Chondrocyte (in vitro differentiated cells): ENCODE measurements around the gene TBC1D26. TPM values are rescaled to one million over a fixed set of nuclear protein-coding genes. Genes with fewer than 3 reads are reported as not detected.
"Not testable (repeated sequence)": the region's sequence is repeated elsewhere in the genome, so short reads cannot be mapped to it uniquely, and the experiment has no call there.

Experiments
- DNase-seq: peaks from one replicate; pipeline ENCODE4 v3.0.0; 2021; ENCODE audit warnings: mixed read lengths, low spot score
- H3K27ac Mint-ChIP-seq: one replicate; pipeline ENCODE4 v1.8.0; 2021; ENCODE audit warnings: mild to moderate bottlenecking, moderate library complexity, mixed read lengths; ENCODE audit not compliant: unreplicated experiment
- H3K27me3 Mint-ChIP-seq: 2 replicates; pipeline ENCODE4 v1.8.0; 2021; ENCODE audit warnings: low read depth, mixed read lengths
- H3K36me3 Mint-ChIP-seq: 2 replicates; pipeline ENCODE4 v1.8.0; 2021; ENCODE audit warnings: low read depth, mixed read lengths
- H3K4me1 Mint-ChIP-seq: 2 replicates; pipeline ENCODE4 v1.8.0; 2021; ENCODE audit warnings: low read depth, mild to moderate bottlenecking, mixed read lengths
- H3K4me3 Mint-ChIP-seq: one replicate; pipeline ENCODE4 v1.8.0; 2021; ENCODE audit warnings: mild to moderate bottlenecking, moderate library complexity, mixed read lengths; ENCODE audit not compliant: unreplicated experiment
- H3K9me3 Mint-ChIP-seq: 2 replicates; pipeline ENCODE4 v1.8.0; 2021; ENCODE audit warnings: low read depth, mixed read lengths
- long read RNA-seq: library from polyadenylated mRNA; stranded (forward); transcript quantifications from one replicate; pipeline ENCODE4 v2.0.0, GENCODE V29; 2021
- total RNA-seq: library from RNA; stranded (reverse); gene quantifications from 3 replicates; pipeline ENCODE4 v1.2.1, GENCODE V29; 2021
- TF ChIP-seq, protein P1 (sequence below): fragments of 200-600 bp; sonication (generic); IDR thresholded peaks from 2 replicates; pipeline ENCODE4 v1.5.0; 2021; ENCODE audit warnings: antibody characterized with exemption, mild to moderate bottlenecking, moderate library complexity

The TBC1D26 gene
- total RNA-seq: 0.28 to 1.1 TPM in 2 of 3 replicates, not detected in the other
- long read RNA-seq: 0 reads

DNA sequence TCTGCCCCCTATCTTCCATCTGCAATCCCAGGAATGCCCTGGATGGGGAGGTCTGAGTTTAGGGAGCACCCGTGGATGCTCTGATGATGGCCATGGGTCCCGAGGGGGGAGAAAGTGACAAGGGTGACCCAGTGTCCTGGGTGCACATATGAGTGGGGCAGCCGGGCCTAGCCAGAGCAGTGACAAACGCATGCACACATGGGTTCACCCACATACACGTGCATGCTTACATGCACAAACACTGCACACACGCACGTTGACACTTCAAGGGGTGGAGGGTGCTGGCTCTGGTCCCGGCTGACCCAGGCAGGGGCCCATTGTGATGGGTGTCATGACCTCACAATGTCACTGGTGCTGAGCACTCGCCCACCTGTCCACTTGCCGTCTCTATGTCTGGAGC, at the start of gene TBC1D26:
TBC1D26 (plus strand) TSS at position 384 of the 400 bp plus-strand sequence. CDS start 3,066 bp downstream, outside the sequence.
- H3K9me3 Mint-ChIP-seq, H3K27ac Mint-ChIP-seq, H3K4me3 Mint-ChIP-seq, H3K36me3 Mint-ChIP-seq, DNase-seq, H3K4me1 Mint-ChIP-seq, H3K27me3 Mint-ChIP-seq: not testable (repeated sequence)

DNA sequence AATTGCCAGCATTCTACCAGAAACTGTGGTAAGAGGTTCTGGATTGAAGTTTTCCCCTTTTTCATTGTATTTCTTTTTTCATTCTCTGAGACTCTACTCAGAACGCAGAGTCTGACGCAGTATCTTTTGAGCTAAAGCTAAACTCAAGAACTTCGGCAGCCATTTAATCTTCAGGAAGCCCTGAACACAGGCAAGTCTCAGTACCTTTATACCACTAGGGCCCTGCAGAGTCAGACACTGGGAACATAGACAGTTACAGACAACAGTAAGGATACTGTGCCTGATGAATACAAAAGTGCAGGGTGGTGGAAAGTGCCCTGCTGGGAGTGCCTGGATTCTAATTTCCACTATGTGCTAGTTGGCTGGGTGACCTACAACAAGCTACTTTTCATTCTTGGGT, 48.9 kb upstream of the TBC1D26 start:
- H3K4me1 Mint-ChIP-seq: peaks cover 10% of the 10 kb centered on the region
- not testable (repeated sequence) for H3K36me3 Mint-ChIP-seq, DNase-seq, H3K27ac Mint-ChIP-seq, H3K9me3 Mint-ChIP-seq, H3K27me3 Mint-ChIP-seq, H3K4me3 Mint-ChIP-seq

DNA sequence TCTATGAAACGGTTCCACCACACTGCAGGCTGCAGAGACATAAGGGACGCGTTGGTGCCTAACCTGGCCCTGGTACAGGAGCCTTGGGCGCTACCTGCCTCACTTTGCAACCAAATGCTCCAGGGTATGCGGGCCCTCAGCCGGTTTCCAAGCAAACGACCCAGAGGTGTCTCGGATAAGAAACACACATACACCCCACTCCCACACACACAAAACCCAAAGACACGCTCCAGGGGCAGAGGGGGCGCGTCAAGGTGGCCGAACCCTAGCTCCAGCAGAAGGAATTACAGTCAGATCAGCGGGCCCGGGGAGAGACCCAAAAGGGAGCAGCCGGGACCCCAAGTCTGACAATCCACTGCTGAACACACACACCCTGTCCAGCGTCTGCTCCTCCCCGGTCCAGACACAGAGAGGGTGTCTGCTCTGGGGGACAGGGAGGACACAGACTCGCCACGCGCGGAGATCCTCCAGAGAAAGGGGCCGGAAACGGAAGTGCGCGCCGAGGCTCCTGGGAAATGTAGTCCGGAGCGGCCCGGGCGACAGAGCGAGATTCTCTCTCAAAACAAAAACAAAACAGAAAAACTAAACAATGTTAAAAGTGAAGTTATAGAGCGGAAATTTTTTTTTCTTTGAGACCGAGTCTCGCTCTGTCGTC, 48.1 kb upstream of the TBC1D26 start, which contains the start of gene TRIM16:
TRIM16 (minus strand) TSS at position 488 of the 655 bp plus-strand sequence. CDS start 32,702 bp downstream, outside the sequence.
- not testable (repeated sequence) for H3K27me3 Mint-ChIP-seq
- peak within 1 kb of the TSS; percentile 89 for H3K27ac Mint-ChIP-seq

DNA sequence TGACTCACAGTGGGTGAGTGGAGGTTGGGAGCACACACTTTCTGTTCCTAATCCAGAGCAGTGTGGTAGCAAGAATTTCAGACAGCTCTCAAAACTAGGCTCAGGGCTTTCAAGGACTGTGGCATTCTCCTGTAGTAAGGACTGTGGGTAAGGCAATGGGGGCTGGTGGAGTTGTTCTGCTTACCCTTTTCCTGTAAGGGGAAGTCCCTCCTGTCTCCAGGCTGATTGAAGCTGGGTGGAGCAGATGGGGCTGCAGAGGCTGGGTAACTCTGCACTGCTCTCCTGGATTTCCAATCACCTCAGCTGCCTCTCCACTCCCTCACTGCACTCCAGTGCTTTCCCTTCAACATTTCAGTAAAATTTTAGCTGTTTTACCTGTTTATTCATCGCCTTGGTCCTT, 44.6 kb upstream of the TBC1D26 start:
- peaks cover 10% of the 10 kb centered on the region for H3K4me1 Mint-ChIP-seq
- H3K36me3 Mint-ChIP-seq, H3K27me3 Mint-ChIP-seq, H3K9me3 Mint-ChIP-seq, H3K4me3 Mint-ChIP-seq, DNase-seq, H3K27ac Mint-ChIP-seq: not testable (repeated sequence)

More for the DNA sequence above, 48.1 kb upstream of the TBC1D26 start, which contains the start of gene TRIM16:
- TF ChIP-seq, protein P1, sequence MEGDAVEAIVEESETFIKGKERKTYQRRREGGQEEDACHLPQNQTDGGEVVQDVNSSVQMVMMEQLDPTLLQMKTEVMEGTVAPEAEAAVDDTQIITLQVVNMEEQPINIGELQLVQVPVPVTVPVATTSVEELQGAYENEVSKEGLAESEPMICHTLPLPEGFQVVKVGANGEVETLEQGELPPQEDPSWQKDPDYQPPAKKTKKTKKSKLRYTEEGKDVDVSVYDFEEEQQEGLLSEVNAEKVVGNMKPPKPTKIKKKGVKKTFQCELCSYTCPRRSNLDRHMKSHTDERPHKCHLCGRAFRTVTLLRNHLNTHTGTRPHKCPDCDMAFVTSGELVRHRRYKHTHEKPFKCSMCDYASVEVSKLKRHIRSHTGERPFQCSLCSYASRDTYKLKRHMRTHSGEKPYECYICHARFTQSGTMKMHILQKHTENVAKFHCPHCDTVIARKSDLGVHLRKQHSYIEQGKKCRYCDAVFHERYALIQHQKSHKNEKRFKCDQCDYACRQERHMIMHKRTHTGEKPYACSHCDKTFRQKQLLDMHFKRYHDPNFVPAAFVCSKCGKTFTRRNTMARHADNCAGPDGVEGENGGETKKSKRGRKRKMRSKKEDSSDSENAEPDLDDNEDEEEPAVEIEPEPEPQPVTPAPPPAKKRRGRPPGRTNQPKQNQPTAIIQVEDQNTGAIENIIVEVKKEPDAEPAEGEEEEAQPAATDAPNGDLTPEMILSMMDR: peak; percentile 74
- Mint-ChIP-seq H3K4me1 (peaks cover 10% of the 10 kb centered on the region), H3K4me3 (peak within 1 kb of the TSS; percentile 93)
- not testable (repeated sequence) for H3K9me3 Mint-ChIP-seq, H3K36me3 Mint-ChIP-seq, DNase-seq

DNA sequence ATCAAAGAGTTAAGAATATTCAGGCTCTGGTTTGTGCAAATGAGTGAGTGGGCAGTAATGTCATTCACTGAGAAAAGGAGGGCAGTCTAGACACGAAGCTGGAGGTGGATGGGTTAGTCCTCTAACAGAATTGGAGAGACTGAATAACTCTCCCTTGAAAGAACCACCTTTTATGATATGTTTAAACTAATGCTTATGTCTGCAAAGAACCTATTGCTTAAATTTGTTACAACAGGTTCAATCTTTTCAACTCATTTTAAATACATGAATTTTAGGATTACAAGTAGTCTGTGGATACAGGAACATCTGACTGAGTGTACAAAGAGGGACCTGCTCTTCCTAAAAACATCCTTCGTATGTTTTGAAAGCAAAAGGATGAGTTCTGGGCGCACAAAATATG, 33.1 kb upstream of the TBC1D26 start:
- not testable (repeated sequence) for DNase-seq

DNA sequence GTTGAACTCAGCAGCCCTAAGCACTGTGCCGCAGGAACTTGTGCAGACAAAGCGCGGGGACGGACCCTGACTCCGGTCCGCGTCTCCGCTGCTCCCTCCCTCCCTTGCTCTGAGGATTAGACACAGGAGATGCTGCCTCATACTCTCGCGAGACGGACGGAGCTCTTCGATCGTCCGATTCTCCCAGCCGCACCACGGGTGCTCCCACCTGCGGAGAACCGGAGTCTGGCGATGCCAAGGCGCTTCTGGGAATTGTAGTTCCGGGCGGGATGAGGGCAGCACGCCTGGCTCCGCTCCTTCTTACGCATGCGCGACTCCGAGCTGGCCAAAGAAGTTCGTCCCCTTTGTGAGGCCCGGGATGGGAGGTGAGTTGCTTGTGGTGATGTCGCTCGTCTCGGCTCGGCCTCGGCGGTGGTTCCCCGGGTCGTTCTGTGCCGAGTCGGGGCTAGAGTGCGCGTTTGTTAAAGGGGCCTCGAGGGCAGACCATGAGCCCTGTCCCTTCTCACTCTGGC, 32.6 kb upstream of the TBC1D26 start, which contains the start of gene ZNF286A:
ZNF286A (plus strand) TSS at position 340 of the 512 bp plus-strand sequence. CDS start 578 bp downstream, outside the sequence.
- not testable (repeated sequence) for H3K4me1 Mint-ChIP-seq, H3K27me3 Mint-ChIP-seq, H3K9me3 Mint-ChIP-seq
- Mint-ChIP-seq H3K36me3 (peaks cover 10% of the 10 kb centered on the region), H3K27ac (peak within 1 kb of the TSS; percentile 87), H3K4me3 (peak within 1 kb of the TSS; percentile 85)
- peak; percentile 100 for DNase-seq

More for the DNA sequence above, 33.1 kb upstream of the TBC1D26 start:
- not testable (repeated sequence) for H3K36me3 Mint-ChIP-seq, H3K9me3 Mint-ChIP-seq, H3K4me1 Mint-ChIP-seq, H3K27me3 Mint-ChIP-seq
- Mint-ChIP-seq H3K27ac (peak overlapping the region; percentile 12), H3K4me3 (peak overlapping the region; percentile 85)

DNA sequence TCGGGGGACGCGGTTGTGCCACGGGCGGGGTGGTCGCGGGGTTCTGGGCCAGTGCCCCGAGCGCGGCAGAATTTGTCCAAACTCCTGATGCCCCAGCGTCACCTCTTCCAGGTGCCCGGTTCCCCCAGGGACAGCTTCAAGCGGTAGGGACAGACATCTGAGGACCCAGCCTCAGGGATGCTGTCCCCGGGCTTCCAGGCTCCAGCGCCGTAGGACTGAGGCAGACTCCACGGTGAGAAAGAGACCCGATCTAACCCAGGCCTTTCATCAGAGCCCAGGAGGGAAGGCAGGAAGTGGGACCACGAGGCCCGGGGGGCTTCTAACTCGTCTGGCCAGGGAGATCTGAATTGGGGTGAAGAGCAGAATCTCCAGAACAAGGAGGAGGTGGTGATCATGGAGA, 32.1 kb upstream of the TBC1D26 start:
- Mint-ChIP-seq H3K4me3 (peak overlapping the region; percentile 85), H3K27ac (peak overlapping the region; percentile 87), H3K36me3 (peaks cover 12% of the 10 kb centered on the region)
- H3K27me3 Mint-ChIP-seq, H3K4me1 Mint-ChIP-seq, DNase-seq, H3K9me3 Mint-ChIP-seq: not testable (repeated sequence)

DNA sequence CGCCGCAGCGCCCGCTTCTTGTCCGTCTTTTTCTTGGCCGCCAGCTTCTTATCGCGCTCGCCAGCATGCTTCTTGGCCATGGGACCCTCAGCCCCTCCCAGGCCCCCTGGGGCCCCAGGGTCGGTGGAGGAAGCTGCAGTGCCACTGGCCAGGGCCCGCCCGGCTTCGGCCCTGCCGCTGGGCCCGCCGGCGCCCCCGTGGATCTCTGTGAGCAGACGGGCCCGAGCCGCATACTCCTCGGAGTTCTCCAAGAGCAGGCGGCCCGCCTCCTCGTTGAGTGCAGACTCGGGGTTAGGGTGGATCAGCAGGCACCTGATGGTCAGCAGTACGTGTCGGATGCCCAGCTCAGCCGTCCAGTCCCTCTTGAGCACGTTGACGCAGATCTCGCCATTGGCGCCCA, 27.8 kb upstream of the TBC1D26 start:
- H3K4me3 Mint-ChIP-seq, H3K4me1 Mint-ChIP-seq, H3K27me3 Mint-ChIP-seq, DNase-seq, H3K27ac Mint-ChIP-seq: not testable (repeated sequence)
- Mint-ChIP-seq H3K36me3 (peaks cover 42% of the 10 kb centered on the region), H3K9me3 (peaks cover 20% of the 10 kb centered on the region)

DNA sequence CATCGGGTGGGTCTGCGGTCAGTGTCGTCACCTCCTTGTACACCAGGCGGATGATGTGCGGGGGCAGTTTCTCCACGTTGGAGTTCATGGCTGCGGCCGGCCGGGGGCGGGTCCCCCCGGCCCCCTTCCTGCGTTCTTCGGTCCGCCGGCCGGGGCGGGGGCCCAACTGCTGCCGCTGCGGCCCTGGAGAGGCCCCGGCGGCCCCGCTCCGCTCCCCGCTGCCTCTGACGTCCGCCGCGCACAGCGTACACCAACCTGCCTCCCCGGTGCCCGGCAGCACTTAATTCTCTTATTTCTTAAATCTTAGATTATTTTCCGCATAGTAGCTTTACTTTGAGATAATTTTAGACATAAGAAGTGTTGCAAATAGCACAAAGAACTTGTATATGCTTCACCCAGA, 27.3 kb upstream of the TBC1D26 start:
- DNase-seq, H3K27me3 Mint-ChIP-seq, H3K4me1 Mint-ChIP-seq, H3K27ac Mint-ChIP-seq, H3K4me3 Mint-ChIP-seq: not testable (repeated sequence)
- Mint-ChIP-seq H3K36me3 (peaks cover 46% of the 10 kb centered on the region), H3K9me3 (peaks cover 24% of the 10 kb centered on the region)

DNA sequence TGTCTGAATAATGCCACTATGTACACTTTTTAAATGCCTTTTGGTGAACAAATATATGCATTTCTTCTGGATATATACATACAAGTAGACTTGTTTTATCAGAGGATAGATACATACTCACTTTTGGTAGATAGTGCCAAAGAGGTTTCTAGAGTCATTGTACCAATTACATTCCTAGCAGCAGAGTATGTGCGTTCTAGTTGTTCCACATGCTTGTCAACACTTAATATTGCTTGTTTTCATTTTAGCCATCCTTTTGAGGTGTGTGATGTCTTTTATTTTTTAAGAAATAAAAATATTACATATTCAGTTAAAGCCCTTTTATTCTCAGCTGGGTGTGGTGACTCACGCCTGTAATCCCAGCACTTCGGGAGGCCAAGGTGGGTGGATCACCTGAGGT, 23.2 kb upstream of the TBC1D26 start:
- not testable (repeated sequence) for H3K4me3 Mint-ChIP-seq, H3K4me1 Mint-ChIP-seq, DNase-seq, H3K27me3 Mint-ChIP-seq, H3K27ac Mint-ChIP-seq
- Mint-ChIP-seq H3K9me3 (peaks cover 30% of the 10 kb centered on the region), H3K36me3 (peaks cover 51% of the 10 kb centered on the region)

DNA sequence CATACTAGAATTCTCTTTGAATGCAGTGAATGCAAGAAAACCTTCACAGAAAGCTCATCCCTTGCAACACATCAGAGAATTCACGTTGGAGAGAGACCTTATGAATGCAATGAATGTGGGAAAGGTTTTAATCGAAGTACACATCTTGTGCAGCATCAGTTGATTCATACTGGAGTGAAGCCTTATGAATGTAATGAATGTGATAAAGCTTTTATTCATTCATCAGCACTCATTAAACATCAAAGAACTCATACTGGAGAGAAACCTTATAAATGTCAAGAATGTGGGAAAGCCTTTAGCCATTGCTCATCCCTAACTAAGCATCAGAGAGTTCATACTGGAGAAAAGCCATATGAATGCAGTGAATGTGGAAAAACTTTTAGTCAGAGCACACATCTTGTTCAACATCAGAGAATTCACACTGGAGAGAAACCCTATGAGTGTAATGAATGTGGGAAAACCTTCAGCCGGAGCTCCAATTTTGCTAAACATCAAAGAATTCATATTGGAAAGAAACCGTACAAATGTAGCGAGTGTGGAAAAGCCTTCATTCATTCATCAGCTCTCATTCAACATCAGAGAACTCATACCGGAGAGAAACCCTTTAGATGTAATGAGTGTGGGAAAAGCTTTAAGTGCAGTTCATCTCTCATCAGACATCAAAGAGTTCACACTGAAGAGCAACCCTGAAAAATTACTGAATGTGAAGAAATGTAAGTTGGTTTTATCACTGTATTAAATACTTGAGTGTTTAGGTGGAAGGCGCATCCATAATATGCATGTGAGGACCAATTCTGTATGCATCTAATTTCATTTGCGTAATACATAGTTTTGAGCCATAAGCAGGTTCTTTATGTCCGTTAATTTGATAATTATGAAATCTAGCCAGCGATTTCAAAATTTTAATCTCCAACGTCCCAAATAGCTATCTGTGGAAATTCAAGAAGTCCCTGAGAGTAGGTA, 15.2 kb upstream of the TBC1D26 start:
- peak overlapping the region; percentile 45 for H3K27ac Mint-ChIP-seq
- H3K4me1 Mint-ChIP-seq, H3K4me3 Mint-ChIP-seq, DNase-seq, H3K27me3 Mint-ChIP-seq: not testable (repeated sequence)
- peaks cover 26% of the 10 kb centered on the region for H3K9me3 Mint-ChIP-seq
- H3K36me3 Mint-ChIP-seq: peaks cover 43% of the 10 kb centered on the region
